A549 (cell line): ENCODE results near the gene ENAH.

Source experiments
- CTCF ChIP-seq: fragments of >200 bp; sonication (Bioruptor Twin); formaldehyde crosslinking; IDR thresholded peaks from 3 replicates; pipeline ENCODE4 v1.5.1; 2016
- NFE2L2 ChIP-seq: fragments of 150-350 bp; conservative IDR thresholded peaks from 2 replicates; pipeline ENCODE4 v1.6.1; 2014; ENCODE audit warnings: low read length
- NR3C1 ChIP-seq: fragments of >200 bp; sonication (Bioruptor Twin); formaldehyde crosslinking; IDR thresholded peaks from 3 replicates; pipeline ENCODE4 v1.6.1; 2017
- RNF2 ChIP-seq: fragments of 200-600 bp; sonication (generic); IDR thresholded peaks from 2 replicates; pipeline ENCODE4 v1.6.1; 2016; ENCODE audit warnings: low read depth, mild to moderate bottlenecking, antibody characterized with exemption, moderate library complexity, borderline replicate concordance

GRCh38 chr1:225645194-225645895, 7.6 kb downstream of the ENAH start:
- no peak for TF ChIP-seq RNF2
- no peak for TF ChIP-seq CTCF
- TF ChIP-seq NR3C1: no peak
- TF ChIP-seq NFE2L2: no peak
